Smooth muscle cell (in vitro differentiated cells): Measurements from ENCODE around the gene EEFSEC. TPM values are rescaled to one million over a fixed set of nuclear protein-coding genes. Genes with fewer than 3 reads are reported as not detected.

Experiments
- DNase-seq: peaks from one replicate; lab custom pipeline; 2025; ENCODE audit not compliant: unreplicated experiment; lab: John Stamatoyannopoulos, UW
- H2AFZ ChIP-seq: fragments of 200-600 bp; sonication (generic); 2 replicates; pipeline ENCODE4 v1.6.0; 2016; ENCODE audit warnings: antibody characterized with exemption, low read depth, mild to moderate bottlenecking
- H3F3A ChIP-seq: fragments of 200-600 bp; sonication (generic); 2 replicates; pipeline ENCODE4 v1.6.0; 2017; ENCODE audit warnings: antibody characterized with exemption, low read depth
- H3K27ac ChIP-seq: fragments of 200-600 bp; sonication (generic); 2 replicates; pipeline ENCODE4 v1.5.1; 2016; ENCODE audit warnings: low read depth, mild to moderate bottlenecking
- H3K27me3 ChIP-seq: fragments of 200-600 bp; sonication (generic); 2 replicates; pipeline ENCODE4 v1.6.1; 2016; ENCODE audit warnings: low read depth, mild to moderate bottlenecking
- H3K36me3 ChIP-seq: fragments of 200-600 bp; sonication (generic); 2 replicates; pipeline ENCODE4 v1.5.1; 2016; ENCODE audit warnings: low read depth
- H3K4me1 ChIP-seq: fragments of 200-600 bp; sonication (generic); 2 replicates; pipeline ENCODE4 v1.5.1; 2016; ENCODE audit warnings: low read depth
- H3K4me2 ChIP-seq: fragments of 200-600 bp; sonication (generic); 2 replicates; pipeline ENCODE4 v1.6.0; 2016; ENCODE audit warnings: mild to moderate bottlenecking
- H3K4me3 ChIP-seq: fragments of 200-600 bp; sonication (generic); 2 replicates; pipeline ENCODE4 v1.5.1; 2016; ENCODE audit warnings: mild to moderate bottlenecking
- H3K79me2 ChIP-seq: fragments of 200-600 bp; sonication (generic); 2 replicates; pipeline ENCODE4 v1.6.0; 2016; ENCODE audit warnings: low read depth, mild to moderate bottlenecking
- H3K9ac ChIP-seq: fragments of 200-600 bp; sonication (generic); 2 replicates; pipeline ENCODE4 v1.6.0; 2016; ENCODE audit warnings: low read depth
- H3K9me3 ChIP-seq: fragments of 200-600 bp; sonication (generic); replicated peaks from 2 replicates; pipeline ENCODE4 v1.5.1; 2016; ENCODE audit warnings: low read depth
- H4K20me1 ChIP-seq: fragments of 200-600 bp; sonication (generic); 2 replicates; pipeline ENCODE4 v1.6.0; 2016; ENCODE audit warnings: low read depth
- WGBS: methylation state at CpG from one replicate; pipeline ENCODE4 v1.1.7; 2016; ENCODE audit warnings: low lambda C conversion rate; 5-methylcytosine and 5-hydroxymethylcytosine counted together
- polyA plus RNA-seq: library from polyadenylated mRNA; unstranded; fragments of >200 nt; fragmentation: Nextera tagmentation; extraction: Ambion mirVana; gene quantifications from 2 replicates; pipeline ENCODE4 v1.2.1, GENCODE V29; 2016
- total RNA-seq: library from RNA; depleted of rRNA; stranded (reverse); fragments of >200 nt; gene quantifications from 2 replicates; pipeline ENCODE4 v1.2.3, GENCODE V29; 2014
- TF ChIP-seq, protein P1 (sequence below): fragments of 200-600 bp; sonication (generic); IDR thresholded peaks from 2 replicates; pipeline ENCODE4 v1.5.1; 2017; ENCODE audit warnings: borderline replicate concordance, mild to moderate bottlenecking, antibody characterized with exemption; ENCODE audit not compliant: insufficient read depth, poor library complexity, severe bottlenecking

The EEFSEC gene
- total and polyA plus RNA-seq, 2 experiments from 2014 or later: 12.4 to 17.1 TPM

DNA sequence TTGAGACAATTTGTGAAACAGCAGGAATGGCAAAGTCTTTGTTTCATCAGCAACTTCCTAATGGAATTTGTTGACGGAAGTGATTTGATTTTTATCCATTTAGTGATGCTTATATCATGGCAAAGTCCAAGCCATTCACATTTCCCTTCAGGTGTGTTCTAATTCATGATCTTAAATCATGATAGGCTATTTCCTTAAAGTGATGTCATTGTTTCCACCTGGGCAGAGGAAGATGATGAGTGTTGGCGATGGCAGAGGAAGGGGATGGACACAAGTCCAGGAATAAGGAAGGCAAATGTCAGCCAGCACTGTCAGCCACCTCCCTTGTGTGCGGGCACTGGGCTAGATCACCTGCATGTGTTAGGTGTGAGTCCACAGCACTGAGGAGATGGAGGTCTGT is 49.9 kb downstream of the EEFSEC start:
- Histone ChIP-seq H3F3A (no peaks in the 10 kb centered on the region), H3K9me3 (no peaks in the 10 kb centered on the region), H3K36me3 (no peaks in the 10 kb centered on the region), H3K4me1 (peaks cover 3% of the 10 kb centered on the region), H3K4me3 (no peak overlapping the region), H3K27ac (no peak overlapping the region), H2AFZ (no peak overlapping the region), H3K9ac (no peak overlapping the region), H4K20me1 (peaks cover 4% of the 10 kb centered on the region), H3K27me3 (no peaks in the 10 kb centered on the region), H3K4me2 (no peak overlapping the region), H3K79me2 (no peaks in the 10 kb centered on the region)
- TF ChIP-seq, protein P1, sequence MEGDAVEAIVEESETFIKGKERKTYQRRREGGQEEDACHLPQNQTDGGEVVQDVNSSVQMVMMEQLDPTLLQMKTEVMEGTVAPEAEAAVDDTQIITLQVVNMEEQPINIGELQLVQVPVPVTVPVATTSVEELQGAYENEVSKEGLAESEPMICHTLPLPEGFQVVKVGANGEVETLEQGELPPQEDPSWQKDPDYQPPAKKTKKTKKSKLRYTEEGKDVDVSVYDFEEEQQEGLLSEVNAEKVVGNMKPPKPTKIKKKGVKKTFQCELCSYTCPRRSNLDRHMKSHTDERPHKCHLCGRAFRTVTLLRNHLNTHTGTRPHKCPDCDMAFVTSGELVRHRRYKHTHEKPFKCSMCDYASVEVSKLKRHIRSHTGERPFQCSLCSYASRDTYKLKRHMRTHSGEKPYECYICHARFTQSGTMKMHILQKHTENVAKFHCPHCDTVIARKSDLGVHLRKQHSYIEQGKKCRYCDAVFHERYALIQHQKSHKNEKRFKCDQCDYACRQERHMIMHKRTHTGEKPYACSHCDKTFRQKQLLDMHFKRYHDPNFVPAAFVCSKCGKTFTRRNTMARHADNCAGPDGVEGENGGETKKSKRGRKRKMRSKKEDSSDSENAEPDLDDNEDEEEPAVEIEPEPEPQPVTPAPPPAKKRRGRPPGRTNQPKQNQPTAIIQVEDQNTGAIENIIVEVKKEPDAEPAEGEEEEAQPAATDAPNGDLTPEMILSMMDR: no peak
- no peak for DNase-seq
- 96% methylated on average over 3 of the region's 3 CpGs for WGBS

GRCh38 chr3:128205558-128206145 is 52.4 kb downstream of the EEFSEC start:
- Histone ChIP-seq H3K4me2 (peak overlapping the region; percentile 53), H3K4me3 (no peak overlapping the region), H4K20me1 (peaks cover 4% of the 10 kb centered on the region), H3K27ac (peak overlapping the region; percentile 1), H3K27me3 (no peaks in the 10 kb centered on the region), H3K9ac (no peak overlapping the region), H2AFZ (no peak overlapping the region), H3K36me3 (no peaks in the 10 kb centered on the region), H3K4me1 (peaks cover 3% of the 10 kb centered on the region), H3K79me2 (no peaks in the 10 kb centered on the region), H3K9me3 (no peaks in the 10 kb centered on the region), H3F3A (no peaks in the 10 kb centered on the region)
- WGBS: 37% methylated on average over 3 of the region's 3 CpGs
- no peak for DNase-seq
- TF ChIP-seq, protein P1: no peak

DNA sequence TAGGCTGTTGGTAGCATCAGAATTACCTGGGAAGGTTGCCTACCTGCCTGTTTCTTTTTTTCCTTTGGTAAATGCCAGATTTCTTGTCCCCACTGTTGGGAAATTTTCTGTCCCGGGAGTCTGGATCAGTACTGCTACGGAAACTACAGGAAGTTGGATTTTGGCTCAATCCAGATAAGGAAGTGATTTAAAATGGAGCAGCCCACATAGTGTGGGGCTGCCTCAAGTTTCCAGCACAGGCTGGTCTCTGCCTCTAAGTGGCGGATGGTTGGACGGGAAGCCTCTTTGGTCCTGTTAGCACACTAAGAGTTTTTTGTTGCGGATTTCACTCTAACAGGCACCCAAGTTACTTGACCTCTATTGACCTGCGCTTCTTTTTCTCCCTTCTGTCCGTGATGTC is 54.7 kb downstream of the EEFSEC start:
- H3F3A ChIP-seq: no peaks in the 10 kb centered on the region
- WGBS: 57% methylated on average over 7 of the region's 7 CpGs

More for the DNA sequence above, 54.7 kb downstream of the EEFSEC start:
- Histone ChIP-seq H3K27me3 (no peaks in the 10 kb centered on the region), H3K27ac (peak overlapping the region; percentile 26), H3K4me3 (no peak overlapping the region), H3K9ac (no peak overlapping the region), H3K4me2 (peak overlapping the region; percentile 27), H3K36me3 (no peaks in the 10 kb centered on the region), H3K4me1 (peaks cover 3% of the 10 kb centered on the region), H3K79me2 (no peaks in the 10 kb centered on the region), H3K9me3 (no peaks in the 10 kb centered on the region), H4K20me1 (peaks cover 9% of the 10 kb centered on the region), H2AFZ (no peak overlapping the region)
- DNase-seq: no peak
- TF ChIP-seq, protein P1: no peak
